BE2C (cell line): ENCODE measurements around the gene AEN.
"Not testable (repeated sequence)": the region's sequence is repeated elsewhere in the genome, so short reads cannot be mapped to it uniquely, and the experiment has no call there.

Source experiments
- DNase-seq: peaks from one replicate; pipeline ENCODE4 v3.0.0-alpha.2; 2020
- H3K27me3 ChIP-seq: fragments of 250-450 bp; sonication (Bioruptor Pico); 2 replicates; pipeline ENCODE4 v1.5.1; 2020; ENCODE audit warnings: mild to moderate bottlenecking
- H3K36me3 ChIP-seq: fragments of 250-450 bp; sonication (Bioruptor Pico); 2 replicates; pipeline ENCODE4 v1.5.1; 2020; ENCODE audit warnings: mild to moderate bottlenecking
- H3K4me1 ChIP-seq: fragments of 250-450 bp; sonication (Bioruptor Pico); 2 replicates; pipeline ENCODE4 v1.5.1; 2020
- H3K4me3 ChIP-seq: 2 replicates; pipeline ENCODE4 v1.5.1; 2011; ENCODE audit warnings: low read depth, low read length
- H3K9me3 ChIP-seq: fragments of 250-450 bp; sonication (Bioruptor Pico); 2 replicates; pipeline ENCODE4 v1.5.1; 2020
- TF ChIP-seq, protein P1 (sequence below): IDR thresholded peaks from 2 replicates; pipeline ENCODE4 v1.5.1; 2012; ENCODE audit warnings: mild to moderate bottlenecking, low read depth, low read length

AEN gene

DNA sequence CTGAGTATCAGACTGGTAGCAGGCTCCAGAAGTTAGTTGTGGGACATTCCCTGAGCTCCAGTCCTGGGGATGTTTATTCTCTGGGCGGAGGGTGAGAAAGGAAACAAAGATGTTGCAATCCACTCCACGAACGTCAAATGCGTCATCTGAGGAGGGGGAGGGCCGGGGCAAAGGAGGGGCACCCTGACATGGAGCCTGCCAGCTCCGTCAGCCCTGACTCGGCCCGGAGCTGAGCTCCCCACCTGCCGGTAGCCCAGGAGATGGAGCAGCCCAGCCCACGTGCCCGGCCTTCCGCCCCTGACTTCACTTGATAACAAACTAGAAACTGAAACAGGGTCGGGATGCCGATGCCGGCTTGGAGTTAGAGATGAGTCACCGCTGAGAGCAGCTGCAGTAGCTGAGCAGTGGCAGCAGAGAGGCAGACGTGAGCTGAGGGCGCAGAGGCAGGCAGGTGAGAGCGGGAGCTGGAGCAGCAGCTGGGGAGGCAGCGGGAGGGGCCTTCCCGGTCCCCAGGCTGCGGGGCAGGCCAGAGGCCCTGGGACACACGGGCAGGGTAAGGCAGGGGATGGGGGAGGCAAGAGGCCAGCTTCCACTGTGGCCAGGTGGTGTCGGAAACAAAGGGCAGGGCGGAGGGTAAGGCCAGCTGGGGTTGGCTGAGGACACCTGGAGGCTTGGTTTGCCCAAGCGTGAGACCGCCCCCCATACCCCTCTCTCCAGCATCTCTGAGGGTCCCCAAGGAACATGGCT is 17.7 kb downstream of the AEN start, which contains the start of gene ISG20:
TSS of gene ISG20 (plus strand) at position 391 of the 747 bp plus-strand sequence. CDS start at position 742, 351 bp downstream.
- H3K4me1 ChIP-seq = peaks cover 5% of the 10 kb centered on the region; the same call in 1 of the 2 replicates
- H3K36me3 ChIP-seq = peaks cover 8% of the 10 kb centered on the region
- H3K9me3 ChIP-seq = no peaks in the 10 kb centered on the region
- no peaks in the 10 kb centered on the region for H3K27me3 ChIP-seq
- DNase-seq = peak; percentile 89
- peak within 1 kb of the TSS; percentile 47 for H3K4me3 ChIP-seq
- TF ChIP-seq, protein P1, sequence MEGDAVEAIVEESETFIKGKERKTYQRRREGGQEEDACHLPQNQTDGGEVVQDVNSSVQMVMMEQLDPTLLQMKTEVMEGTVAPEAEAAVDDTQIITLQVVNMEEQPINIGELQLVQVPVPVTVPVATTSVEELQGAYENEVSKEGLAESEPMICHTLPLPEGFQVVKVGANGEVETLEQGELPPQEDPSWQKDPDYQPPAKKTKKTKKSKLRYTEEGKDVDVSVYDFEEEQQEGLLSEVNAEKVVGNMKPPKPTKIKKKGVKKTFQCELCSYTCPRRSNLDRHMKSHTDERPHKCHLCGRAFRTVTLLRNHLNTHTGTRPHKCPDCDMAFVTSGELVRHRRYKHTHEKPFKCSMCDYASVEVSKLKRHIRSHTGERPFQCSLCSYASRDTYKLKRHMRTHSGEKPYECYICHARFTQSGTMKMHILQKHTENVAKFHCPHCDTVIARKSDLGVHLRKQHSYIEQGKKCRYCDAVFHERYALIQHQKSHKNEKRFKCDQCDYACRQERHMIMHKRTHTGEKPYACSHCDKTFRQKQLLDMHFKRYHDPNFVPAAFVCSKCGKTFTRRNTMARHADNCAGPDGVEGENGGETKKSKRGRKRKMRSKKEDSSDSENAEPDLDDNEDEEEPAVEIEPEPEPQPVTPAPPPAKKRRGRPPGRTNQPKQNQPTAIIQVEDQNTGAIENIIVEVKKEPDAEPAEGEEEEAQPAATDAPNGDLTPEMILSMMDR = peak; percentile 47; the same call in 1 of the 2 replicates

DNA sequence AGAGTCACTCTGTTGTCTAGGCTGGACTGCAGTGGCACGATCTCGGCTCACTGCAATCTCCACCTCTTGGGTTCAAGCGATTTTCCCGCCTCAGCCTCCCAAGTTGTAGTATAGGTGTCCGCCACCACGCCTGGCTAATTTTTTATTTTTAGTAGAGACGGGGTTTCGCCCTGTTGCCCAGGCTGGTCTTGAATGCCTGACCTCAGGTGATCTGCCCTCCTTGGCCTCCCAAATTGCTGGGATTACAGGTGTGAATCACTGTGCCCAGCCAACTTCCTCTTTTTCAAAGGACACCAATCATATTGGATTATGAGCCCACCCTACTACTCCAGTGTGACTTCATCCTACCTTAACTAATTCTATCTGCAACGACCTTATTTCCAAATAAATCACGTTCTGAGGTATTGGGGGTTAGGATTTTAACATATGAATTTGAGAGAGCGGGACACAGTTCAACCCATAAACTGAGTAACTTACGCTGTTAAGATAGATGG is 20.9 kb downstream of the AEN start:
- DNase-seq = no peak
- H3K4me3 ChIP-seq = no peak overlapping the region

DNA sequence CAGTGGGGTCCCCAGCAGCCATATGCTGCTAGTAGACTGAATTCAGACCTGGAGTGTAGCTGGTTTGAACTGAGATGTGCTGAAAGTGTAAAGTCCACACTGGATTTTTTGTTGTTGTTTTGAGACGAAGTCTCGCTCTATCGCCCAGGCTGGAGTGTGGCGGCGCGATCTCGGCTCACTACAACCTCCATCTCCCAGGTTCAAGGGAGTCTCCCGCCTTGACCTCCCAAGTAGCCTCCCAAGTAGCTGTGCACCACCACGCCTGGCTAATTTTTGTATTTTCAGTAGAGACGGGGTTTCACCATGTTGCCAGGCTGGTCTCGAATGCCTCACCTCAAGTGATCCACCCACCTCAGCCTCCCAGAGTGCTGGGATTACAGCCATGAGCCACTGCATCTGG is 21.4 kb downstream of the AEN start:
- not testable (repeated sequence) for H3K27me3 ChIP-seq, H3K4me1 ChIP-seq, H3K36me3 ChIP-seq, H3K4me3 ChIP-seq, H3K9me3 ChIP-seq, DNase-seq

More for the DNA sequence above, 20.9 kb downstream of the AEN start:
- peaks cover 5% of the 10 kb centered on the region; the same call in 1 of the 2 replicates for H3K4me1 ChIP-seq
- TF ChIP-seq, protein P1 = no peak
- no peaks in the 10 kb centered on the region; the same call in 1 of the 2 replicates for H3K36me3 ChIP-seq
- no peaks in the 10 kb centered on the region for H3K27me3 ChIP-seq
- H3K9me3 ChIP-seq = no peaks in the 10 kb centered on the region

DNA sequence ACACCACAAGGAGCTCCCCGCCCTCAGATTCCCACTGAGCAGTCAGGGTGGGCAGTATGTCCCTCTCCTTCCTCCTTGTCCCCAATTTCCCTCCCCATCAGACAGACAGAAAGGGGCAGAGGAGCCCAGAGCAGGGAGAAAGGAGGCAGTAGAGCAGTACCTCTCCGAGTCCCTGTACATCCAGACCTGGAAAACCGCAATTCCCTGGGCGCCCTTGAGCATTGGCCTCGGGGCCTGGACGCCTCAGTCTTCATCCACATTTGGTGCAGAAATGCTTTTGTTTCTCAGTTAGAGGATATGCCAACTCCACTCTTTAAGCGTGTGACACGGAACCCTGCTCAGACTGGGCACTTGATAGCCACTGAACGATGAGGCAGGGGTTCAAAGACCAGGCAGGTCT is 23.6 kb downstream of the AEN start:
- Histone ChIP-seq H3K9me3 (no peaks in the 10 kb centered on the region), H3K36me3 (no peaks in the 10 kb centered on the region; the same call in 1 of the 2 replicates), H3K4me3 (no peak overlapping the region), H3K27me3 (no peaks in the 10 kb centered on the region), H3K4me1 (peaks cover 3% of the 10 kb centered on the region)
- no peak for DNase-seq
- TF ChIP-seq, protein P1 = no peak

DNA sequence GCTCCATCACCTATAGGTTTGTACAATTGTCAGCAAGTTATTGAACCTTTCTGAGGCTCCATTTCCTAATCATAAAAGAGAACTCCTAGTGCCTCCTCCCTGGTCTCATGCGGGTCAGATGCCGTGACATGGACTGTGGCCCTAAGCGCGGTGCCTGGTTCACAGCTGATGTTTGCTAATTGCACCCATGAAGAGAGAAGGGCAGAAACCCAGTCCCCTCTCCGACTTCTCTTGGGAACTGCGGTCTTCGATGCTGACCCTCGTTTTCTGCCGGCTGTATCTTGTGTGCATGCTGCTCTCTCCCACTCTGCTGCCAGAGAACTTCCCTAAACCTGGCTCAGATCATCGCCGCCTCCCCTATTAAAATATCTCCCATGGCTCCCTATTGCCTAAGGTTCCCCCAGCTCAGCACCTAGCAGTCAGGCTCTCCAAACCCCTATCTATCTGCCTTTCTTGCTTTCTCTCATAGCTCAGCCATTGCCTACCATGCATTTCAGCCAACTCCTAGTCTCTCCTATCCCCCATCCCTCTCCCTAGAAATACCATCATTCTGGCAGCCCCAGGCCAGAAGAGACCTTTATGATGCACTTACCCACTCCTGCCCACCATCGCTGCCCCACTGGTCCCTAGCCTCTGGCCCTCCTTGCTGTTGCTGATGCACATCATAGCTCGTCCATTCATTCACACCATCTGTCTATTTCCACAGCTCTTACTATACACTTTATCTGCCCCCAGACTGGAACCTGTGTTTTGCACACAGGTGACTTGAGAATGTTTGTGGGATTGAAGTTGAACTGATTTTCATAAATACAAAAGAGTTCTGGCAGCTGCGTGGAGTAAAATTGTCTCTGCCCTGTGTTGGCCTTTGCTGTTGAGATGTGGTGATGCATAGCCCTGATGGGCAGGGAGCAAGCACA is 24.3 kb downstream of the AEN start:
- Histone ChIP-seq H3K9me3 (no peaks in the 10 kb centered on the region), H3K27me3 (no peaks in the 10 kb centered on the region), H3K36me3 (no peaks in the 10 kb centered on the region), H3K4me3 (no peak overlapping the region), H3K4me1 (peaks cover 3% of the 10 kb centered on the region)
- TF ChIP-seq, protein P1 = no peak
- no peak for DNase-seq

DNA sequence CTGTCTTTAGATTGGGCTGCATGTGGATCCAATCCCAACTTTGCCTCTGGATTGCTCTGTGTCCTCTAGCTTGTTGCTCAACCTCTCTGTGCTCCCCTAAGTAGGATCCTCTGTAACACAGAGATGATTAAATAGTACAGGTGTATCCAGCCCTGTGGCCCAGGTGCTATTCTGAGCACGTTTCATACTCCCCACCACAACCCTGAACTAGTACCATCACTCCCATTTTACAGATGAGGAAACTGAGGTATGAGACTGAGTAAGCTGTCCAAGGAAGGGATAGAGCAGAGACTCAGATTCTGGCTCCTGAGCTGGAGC is 24.9 kb downstream of the AEN start:
- H3K36me3 ChIP-seq = no peaks in the 10 kb centered on the region
- no peaks in the 10 kb centered on the region for H3K27me3 ChIP-seq
- TF ChIP-seq, protein P1 = no peak
- DNase-seq = no peak
- H3K9me3 ChIP-seq = no peaks in the 10 kb centered on the region
- H3K4me3 ChIP-seq = no peak overlapping the region
- peaks cover 3% of the 10 kb centered on the region for H3K4me1 ChIP-seq
